WERI-Rb-1 (cell line): ENCODE data around the gene DYSF.

Source experiments
- DNase-seq: peaks from one replicate; pipeline ENCODE4 v3.0.0-alpha.2; 2020
- H3K27ac ChIP-seq: fragments of 250-450 bp; sonication (Bioruptor Pico); 2 replicates; pipeline ENCODE4 v1.5.1; 2020; ENCODE audit warnings: mild to moderate bottlenecking, moderate library complexity
- H3K27me3 ChIP-seq: fragments of 250-450 bp; sonication (Bioruptor Pico); 2 replicates; pipeline ENCODE4 v1.5.1; 2021; ENCODE audit warnings: mild to moderate bottlenecking, low read depth, moderate library complexity; ENCODE audit not compliant: insufficient read depth, severe bottlenecking
- H3K36me3 ChIP-seq: fragments of 250-450 bp; sonication (Bioruptor Pico); 2 replicates; pipeline ENCODE4 v1.5.1; 2020; ENCODE audit warnings: mild to moderate bottlenecking, moderate library complexity
- H3K4me3 ChIP-seq: 2 replicates; pipeline ENCODE4 v1.5.1; 2011; ENCODE audit warnings: low read depth, mild to moderate bottlenecking, control low read depth, low read length
- H3K9me3 ChIP-seq: fragments of 250-450 bp; sonication (Bioruptor Pico); 2 replicates; pipeline ENCODE4 v1.5.1; 2021; ENCODE audit warnings: mild to moderate bottlenecking, moderate library complexity; ENCODE audit not compliant: severe bottlenecking
- TF ChIP-seq, protein P1 (sequence below): IDR thresholded peaks from 2 replicates; pipeline ENCODE4 v1.5.1; 2011; ENCODE audit warnings: low read depth, mild to moderate bottlenecking, control low read depth, inconsistent platforms, low read length

DYSF gene

DNA sequence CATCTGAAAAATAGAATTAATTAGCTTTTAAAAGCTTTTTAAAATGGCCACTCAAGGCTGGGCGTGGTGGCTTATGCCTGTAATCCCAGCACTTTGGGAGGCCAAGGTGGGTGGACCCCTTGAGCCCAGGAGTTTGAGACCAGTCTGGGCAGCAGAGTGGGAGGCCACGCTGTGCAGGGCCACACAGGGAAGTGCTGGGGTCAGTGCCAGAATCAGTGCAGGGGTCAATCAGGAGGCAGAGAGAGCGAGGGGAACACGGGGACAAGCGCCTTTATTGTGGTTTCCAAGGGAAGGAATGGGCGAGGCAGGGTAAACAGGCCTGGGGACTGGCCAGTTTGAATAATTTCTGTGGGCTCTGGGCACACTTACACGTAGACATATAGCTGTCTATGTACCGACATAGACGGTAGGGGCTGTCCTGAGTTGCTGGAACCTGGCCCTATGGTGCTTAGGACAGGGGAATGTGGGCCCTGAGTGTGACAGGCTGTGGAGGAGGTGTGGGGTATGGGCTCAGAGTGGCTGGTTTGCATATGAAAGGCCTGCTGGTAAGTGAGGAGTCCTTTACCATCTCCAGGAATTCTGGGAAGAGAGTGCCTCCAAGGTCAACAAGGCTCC is 42.9 kb downstream of the DYSF start:
- no peak overlapping the region for H3K27ac ChIP-seq
- H3K36me3 ChIP-seq, result no peaks in the 10 kb centered on the region
- H3K9me3 ChIP-seq, result no peaks in the 10 kb centered on the region
- TF ChIP-seq, protein P1, sequence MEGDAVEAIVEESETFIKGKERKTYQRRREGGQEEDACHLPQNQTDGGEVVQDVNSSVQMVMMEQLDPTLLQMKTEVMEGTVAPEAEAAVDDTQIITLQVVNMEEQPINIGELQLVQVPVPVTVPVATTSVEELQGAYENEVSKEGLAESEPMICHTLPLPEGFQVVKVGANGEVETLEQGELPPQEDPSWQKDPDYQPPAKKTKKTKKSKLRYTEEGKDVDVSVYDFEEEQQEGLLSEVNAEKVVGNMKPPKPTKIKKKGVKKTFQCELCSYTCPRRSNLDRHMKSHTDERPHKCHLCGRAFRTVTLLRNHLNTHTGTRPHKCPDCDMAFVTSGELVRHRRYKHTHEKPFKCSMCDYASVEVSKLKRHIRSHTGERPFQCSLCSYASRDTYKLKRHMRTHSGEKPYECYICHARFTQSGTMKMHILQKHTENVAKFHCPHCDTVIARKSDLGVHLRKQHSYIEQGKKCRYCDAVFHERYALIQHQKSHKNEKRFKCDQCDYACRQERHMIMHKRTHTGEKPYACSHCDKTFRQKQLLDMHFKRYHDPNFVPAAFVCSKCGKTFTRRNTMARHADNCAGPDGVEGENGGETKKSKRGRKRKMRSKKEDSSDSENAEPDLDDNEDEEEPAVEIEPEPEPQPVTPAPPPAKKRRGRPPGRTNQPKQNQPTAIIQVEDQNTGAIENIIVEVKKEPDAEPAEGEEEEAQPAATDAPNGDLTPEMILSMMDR, result no peak
- no peak for DNase-seq
- no peak overlapping the region for H3K4me3 ChIP-seq
- H3K27me3 ChIP-seq, result no peaks in the 10 kb centered on the region

DNA sequence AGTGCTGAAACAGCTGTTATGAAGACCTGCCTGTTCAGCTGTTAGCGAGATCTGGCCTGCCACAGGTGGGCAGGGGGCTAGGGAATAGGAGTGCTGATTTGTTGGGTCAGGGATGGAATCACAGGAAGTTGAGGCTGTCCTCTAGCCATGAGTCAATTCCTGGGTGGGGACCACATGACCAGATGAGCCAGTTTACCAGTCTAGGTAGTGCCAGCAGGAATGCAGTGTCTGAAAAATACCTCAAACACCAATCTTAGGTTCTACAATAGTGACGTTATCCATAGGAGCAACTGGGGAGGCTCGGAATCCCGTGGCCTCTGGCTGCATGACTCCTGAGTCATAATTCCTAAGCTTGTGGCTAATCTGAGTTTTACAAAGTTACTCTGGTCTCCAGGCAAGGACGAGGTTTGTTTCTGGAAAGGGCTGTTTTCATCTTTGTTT is 44.9 kb downstream of the DYSF start:
- Histone ChIP-seq H3K27ac (no peak overlapping the region), H3K4me3 (no peak overlapping the region), H3K27me3 (no peaks in the 10 kb centered on the region), H3K9me3 (no peaks in the 10 kb centered on the region), H3K36me3 (no peaks in the 10 kb centered on the region)
- TF ChIP-seq, protein P1, result no peak
- no peak for DNase-seq

DNA sequence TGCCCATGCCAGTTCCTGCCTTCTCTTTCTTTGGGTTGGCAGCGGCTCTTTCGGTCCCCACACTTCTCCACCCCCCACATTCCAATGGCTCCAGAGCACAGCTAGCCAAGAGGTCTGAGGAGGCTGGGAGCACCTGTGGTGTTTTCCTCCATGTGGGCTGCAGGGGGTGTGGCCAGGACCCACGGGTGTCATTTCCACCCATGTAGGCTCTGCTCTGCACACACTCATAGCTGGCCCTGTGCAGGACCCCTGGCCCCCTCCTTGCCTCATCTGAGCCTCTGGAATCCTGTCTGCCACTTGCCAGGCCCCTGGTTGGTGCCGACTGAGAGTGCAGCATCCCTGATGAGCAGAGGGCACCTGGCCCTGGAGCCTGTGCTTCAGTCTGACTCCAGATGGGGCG is 46.3 kb downstream of the DYSF start:
- TF ChIP-seq, protein P1, result no peak
- H3K4me3 ChIP-seq, result no peak overlapping the region
- DNase-seq, result no peak
- H3K27me3 ChIP-seq, result no peaks in the 10 kb centered on the region
- no peaks in the 10 kb centered on the region for H3K36me3 ChIP-seq
- H3K27ac ChIP-seq, result no peak overlapping the region
- H3K9me3 ChIP-seq, result no peaks in the 10 kb centered on the region

DNA sequence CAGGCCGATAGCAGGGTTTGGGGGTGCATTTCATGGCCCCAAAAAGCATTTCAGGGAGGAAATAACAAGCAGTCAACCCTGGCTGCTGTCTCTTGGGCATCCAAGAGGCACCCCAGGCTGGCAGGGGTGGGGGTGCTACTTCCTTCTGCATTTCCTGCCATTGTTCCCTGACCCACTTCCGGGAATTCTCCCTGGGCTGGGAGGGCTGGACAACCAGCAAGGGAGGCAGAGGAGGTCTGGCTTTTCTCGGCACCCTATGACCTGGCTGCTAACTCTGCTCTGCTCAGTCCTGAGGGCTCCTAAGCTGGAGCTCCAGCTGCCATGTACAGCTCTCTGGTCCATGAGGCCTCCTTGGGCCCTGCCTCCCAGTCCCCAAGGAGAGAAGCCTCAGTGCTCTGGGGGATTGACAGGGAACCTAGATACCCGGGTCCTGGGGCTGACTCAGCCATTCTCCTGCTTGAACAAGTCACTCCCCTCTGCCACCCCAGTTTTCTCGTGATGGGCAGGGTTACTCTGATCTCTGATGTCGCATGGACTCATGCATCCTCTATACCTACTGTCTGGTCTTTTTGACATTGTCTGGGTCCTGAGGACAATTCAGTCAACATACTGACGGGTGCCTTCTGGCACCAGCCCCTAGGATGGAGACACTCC is 47.2 kb downstream of the DYSF start:
- no peak for DNase-seq
- Histone ChIP-seq H3K27ac (no peak overlapping the region), H3K27me3 (no peaks in the 10 kb centered on the region), H3K4me3 (no peak overlapping the region), H3K9me3 (no peaks in the 10 kb centered on the region), H3K36me3 (no peaks in the 10 kb centered on the region)
- TF ChIP-seq, protein P1, result no peak

DNA sequence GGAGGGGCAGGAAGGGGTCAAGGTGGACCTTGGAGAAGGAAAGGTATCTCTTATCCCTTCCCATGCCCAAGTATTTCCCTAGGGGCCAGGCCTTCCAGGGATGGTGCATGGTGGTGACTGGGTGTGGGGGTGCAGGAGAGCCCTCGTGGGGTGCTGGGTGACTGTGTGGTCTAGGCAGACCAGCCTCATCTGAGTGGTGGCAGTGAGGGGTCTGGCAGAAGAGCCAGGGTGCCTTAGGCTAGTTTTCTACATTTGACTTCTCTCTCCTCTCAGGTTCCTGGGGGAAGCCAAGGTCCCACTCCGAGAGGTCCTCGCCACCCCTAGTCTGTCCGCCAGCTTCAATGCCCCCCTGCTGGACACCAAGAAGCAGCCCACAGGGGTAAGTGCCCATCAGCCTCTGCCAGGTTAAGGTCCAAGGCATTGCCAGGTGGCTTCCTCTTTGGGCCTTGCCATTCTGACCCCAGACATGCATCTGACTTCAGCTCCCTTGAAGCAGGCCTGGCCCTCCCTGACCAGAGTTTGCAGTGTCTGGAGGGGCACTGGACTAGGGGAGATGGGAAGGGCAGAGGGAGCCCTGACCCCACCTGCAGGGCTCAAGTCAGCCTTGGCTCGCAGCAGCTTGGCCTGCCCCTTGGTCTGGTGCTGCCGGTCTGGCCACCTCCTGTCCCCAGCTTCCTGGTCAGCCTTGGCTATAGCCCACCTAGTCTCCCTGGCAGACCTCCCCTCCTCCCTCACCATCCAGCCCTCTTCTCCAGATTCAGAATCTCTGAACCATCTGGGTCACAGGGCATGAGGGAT is 49.8 kb downstream of the DYSF start:
- TF ChIP-seq, protein P1, result no peak
- no peak for DNase-seq
- no peaks in the 10 kb centered on the region for H3K27me3 ChIP-seq
- H3K27ac ChIP-seq, result no peak overlapping the region
- no peak overlapping the region for H3K4me3 ChIP-seq
- H3K36me3 ChIP-seq, result no peaks in the 10 kb centered on the region
- no peaks in the 10 kb centered on the region for H3K9me3 ChIP-seq
